HCT116 (cell line): ENCODE data around the gene SEC24D.

Source experiments
- ATF3 ChIP-seq: IDR thresholded peaks from 2 replicates; pipeline ENCODE4 v1.6.1; 2012
- CTCF ChIP-seq, 3 experiments: fragments of 200-600 bp in 1 of 3; sonication (generic) in 1 of 3; IDR thresholded peaks in 2 of 3; conservative IDR thresholded peaks in 1 of 3; 2 replicates each; pipeline ENCODE4 v1.5.1; 2012 to 2017; ENCODE audit warnings: low read depth in 2 of 3, low read length in 2 of 3, antibody characterized with exemption in 1 of 3, borderline replicate concordance in 1 of 3, control low read depth in 1 of 3, mild to moderate bottlenecking in 1 of 3, mixed read lengths in 1 of 3, mixed run types in 1 of 3, moderate library complexity in 1 of 3; ENCODE audit not compliant: insufficient read depth in 1 of 3
- MAX ChIP-seq: IDR thresholded peaks from 2 replicates; pipeline ENCODE4 v1.6.1; 2012
- POLR2A ChIP-seq: IDR thresholded peaks from 2 replicates; pipeline ENCODE4 v1.7.0; 2011; ENCODE audit warnings: borderline replicate concordance; ENCODE audit not compliant: insufficient read depth, insufficient read length; ENCODE audit errors: extremely low read depth
- RAD21 ChIP-seq: IDR thresholded peaks from 2 replicates; pipeline ENCODE4 v1.6.1; 2012; ENCODE audit warnings: low read depth, mild to moderate bottlenecking
- SP1 ChIP-seq: IDR thresholded peaks from 2 replicates; pipeline ENCODE4 v1.6.1; 2012; ENCODE audit warnings: low read depth
- TCF7L2 ChIP-seq: IDR thresholded peaks from 2 replicates; pipeline ENCODE4 v1.7.0; 2011; ENCODE audit warnings: borderline replicate concordance, inconsistent platforms; ENCODE audit not compliant: insufficient read depth, insufficient read length; ENCODE audit errors: extremely low read depth
- YY1 ChIP-seq: IDR thresholded peaks from 2 replicates; pipeline ENCODE4 v1.6.1; 2011; ENCODE audit warnings: low read length, low read depth, moderate library complexity, mild to moderate bottlenecking; ENCODE audit not compliant: insufficient replicate concordance; ENCODE audit errors: extremely low read depth
- ZBTB33 ChIP-seq: IDR thresholded peaks from 2 replicates; pipeline ENCODE4 v1.6.1; 2011; ENCODE audit warnings: mild to moderate bottlenecking, low read length, moderate library complexity; ENCODE audit not compliant: insufficient replicate concordance; ENCODE audit errors: extremely low read depth

GRCh38 chr4:118787844-118788380 lies 48.0 kb downstream of the SEC24D start:
- TF ChIP-seq MAX (no peak), CTCF (IDR thresholded peaks at IDR 0.05 in 2 of 3, conservative IDR thresholded peaks at IDR 0.05 in 1 of 3; ENCODE audit: borderline replicate concordance in 1 of 3, insufficient read depth in 1 of 3, low read depth in 2 of 3, low read length in 2 of 3) (no peak), SP1 (no peak), RAD21 (no peak), ZBTB33 (no peak), POLR2A (no peak), TCF7L2 (no peak), YY1 (no peak), ATF3 (no peak)
